AG08396 (cell line): ENCODE data around the gene MTRF1L.
"Not testable (repeated sequence)": the region's sequence is repeated elsewhere in the genome, so short reads cannot be mapped to it uniquely, and the experiment has no call there.

Experiments
- DNase-seq: peaks from one replicate; pipeline ENCODE4 v3.0.0; 2012; ENCODE audit warnings: low spot score, mixed read lengths

The MTRF1L gene

DNA sequence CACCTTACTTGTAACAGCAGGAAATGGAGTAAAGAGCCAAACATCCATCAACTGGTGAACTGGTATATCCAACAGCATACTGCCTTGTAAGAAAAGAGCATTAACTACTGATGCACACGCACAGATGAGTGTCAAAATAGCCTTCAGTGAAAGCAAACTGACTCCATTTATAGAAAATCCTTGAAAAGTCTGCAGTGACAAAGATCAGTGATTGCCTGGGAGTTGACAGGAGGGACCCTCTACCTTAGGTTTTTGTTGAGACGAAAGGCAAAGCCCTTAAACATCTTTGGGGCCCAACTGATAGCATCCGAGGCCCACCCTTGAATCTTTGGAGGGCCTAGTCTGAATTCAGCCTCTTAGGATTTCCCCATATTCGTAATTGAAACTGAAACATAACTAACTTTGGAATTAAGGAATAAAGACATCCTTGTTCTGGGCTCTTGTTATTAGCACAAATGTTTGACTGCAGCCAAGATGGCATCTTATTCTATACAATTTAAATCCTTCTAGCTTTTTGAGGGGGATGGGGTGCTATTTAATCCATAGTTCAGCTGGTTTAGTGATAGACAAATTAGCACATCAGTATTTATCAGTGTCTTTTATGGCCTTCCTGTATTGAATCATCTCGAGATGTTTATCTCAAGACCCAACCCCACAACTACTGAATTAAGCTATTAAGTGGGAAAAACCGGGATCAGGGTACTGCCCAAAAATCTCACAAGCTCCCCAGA is 32.7 kb downstream of the MTRF1L start:
- DNase-seq: no peak

DNA sequence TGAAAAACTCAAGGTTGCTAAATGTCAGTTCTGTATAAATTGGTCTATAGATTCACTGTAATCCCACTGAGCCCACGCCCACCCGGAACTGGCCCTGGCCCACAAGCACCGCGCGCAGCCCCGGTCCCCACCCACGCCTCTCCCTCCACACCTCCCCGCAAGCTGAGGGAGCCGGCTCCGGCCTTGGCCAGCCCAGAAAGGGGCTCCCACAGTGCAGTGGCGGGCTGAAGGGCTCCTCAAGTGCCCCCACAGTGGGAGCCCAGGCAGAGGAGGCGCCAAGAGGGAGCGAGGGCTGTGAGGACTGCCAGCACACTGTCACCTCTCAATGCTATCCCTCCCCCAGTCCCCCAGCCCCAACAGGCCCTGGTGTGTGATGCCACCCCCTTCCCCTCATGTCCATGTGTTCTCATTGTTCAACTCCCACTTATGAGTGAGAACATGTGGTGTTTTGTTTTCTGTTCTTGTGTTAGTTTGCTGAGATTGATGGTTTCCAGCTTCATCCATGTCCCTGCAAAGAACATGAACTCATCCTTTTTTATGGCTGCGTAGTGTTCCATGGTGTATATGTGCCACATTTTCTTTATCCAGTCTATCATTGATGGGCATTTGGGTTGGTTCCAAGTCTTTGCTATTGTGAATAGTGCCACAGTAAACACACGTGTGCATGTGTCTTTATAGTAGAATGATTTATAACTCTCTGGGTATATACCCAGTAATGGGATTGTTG is 36.2 kb downstream of the MTRF1L start:
- DNase-seq: not testable (repeated sequence)

DNA sequence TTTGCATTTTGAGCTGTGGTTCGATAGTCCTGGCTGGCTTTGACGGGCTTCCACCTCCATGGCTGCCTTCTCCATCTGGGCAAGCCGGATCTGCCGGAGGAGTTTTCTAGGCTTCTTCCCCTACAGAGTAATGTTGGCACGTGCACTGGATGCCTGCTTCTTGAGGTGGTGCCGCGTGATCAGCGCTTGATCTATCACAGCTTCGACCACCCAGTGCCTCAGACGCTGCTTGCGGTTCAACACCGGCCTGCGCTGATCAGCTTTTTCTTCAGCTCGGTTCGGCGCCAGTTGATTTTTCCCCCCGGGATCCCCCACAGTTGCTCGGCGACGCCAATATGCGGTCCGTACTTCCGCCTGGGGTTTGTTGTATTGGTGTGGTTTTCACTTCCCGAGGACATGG is 43.2 kb downstream of the MTRF1L start:
- no peak for DNase-seq

GRCh38 chr6:152957796-152958195 is 44.7 kb downstream of the MTRF1L start:
- DNase-seq: no peak

DNA sequence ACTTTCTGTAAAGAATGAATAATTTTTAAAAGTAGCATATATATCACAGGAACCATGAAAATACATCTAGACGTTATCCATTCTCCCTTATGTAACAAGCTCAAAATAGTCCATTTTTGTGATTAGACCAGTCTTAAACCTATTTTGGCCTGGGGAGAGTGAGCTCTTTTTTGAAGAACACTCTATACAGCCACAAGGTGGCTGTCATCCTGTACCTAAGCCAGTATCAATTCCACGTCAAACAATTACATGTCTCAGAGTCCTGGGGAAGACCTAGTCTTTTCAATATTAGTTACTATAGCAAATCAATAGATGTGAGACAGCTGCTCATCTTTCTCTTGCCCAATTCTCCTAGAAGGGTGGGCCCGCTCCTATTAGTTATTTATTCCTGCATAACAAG is 48.1 kb downstream of the MTRF1L start:
- DNase-seq: no peak

GRCh38 chr6:152952866-152953509 is 49.5 kb downstream of the MTRF1L start:
- DNase-seq: peak; percentile 29

GRCh38 chr6:152952045-152952444 is 50.5 kb downstream of the MTRF1L start:
- DNase-seq: peak; percentile 38

DNA sequence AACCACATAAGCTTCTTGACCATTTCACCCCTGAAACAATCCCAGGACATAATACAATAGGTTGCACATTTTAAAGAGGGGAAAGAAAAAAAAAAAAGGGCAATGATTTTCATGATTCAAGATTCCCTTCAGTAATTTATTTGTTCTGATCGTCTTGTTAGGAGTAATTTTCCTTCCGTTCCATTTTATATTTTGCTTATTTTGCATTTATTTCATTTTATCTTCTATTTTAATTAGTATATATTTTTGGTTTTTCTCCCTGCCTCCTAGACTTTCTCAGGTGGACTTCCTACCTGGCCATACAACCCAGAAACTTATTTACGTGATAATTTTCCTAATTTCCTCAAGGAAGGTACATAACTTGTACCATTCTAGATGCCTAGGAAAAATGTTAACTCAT is 52.3 kb downstream of the MTRF1L start:
- DNase-seq: no peak

- DNase-seq: peak; percentile 27
These were observed 54.2 kb downstream of the MTRF1L start for GRCh38 chr6:152948150-152948768.

DNA sequence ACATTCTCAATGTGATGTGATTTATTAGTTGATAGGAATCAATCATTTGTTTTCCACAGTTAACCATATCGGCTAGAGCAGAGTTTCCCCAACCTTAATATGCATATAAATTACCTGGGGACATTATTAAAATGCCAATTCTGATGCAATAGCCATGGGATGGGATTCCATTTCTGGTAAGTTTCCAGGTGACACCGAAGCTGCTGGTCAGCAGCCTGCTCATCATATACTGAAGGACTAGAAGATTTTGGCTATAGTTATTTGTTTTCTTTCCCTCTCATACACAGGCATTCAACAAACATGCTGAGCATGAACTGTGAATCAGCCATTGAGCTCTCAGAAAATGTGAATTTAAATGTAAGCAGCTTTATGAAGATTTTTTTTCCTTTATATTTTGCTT is 55.5 kb downstream of the MTRF1L start:
- DNase-seq: no peak

DNA sequence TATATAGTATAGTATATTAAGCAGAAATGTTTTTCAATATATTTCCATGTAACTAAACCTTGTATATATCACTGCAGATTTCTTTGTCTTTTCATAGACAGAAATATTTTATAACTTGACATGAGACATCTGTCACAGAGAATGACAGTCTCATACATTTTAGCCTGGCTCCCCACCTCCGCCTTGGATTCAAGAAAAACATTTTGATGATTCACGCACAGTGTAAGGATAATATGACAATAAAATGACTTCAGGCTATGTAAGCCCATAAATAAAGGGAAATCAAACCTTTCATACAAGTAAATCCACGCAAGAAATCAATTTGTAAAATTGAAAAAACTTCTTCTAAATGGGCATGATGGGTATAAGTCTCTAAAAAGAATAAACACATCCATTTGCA is 56.0 kb downstream of the MTRF1L start:
- no peak for DNase-seq

DNA sequence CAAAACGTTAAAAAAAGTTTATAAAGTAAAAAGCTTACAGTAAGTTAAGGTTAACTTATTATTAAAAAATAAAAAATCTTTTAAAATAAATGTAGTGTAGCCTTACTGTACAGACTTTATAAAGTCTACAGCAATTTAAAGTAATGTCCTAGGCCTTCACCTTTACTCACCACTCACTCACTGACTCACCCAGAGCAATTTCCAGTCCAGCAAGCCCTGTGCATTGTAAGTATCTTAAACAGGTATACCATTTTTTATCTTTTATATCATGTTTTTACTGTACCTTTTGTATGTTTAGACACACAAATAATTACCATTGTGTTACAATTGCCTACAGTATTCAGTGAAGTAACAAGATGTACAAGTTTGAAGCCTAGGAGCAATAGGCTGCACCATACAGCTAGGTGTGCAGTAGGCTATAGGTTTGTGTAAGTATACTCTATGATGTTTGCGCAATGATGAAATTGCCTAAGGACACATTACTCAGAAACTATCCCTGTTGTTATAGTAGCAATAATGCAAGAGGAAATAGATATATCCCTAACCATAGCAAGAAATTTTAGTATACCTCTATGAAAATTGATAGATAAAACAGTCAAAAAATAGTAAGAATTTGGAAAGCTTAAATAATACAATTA is 59.1 kb downstream of the MTRF1L start:
- DNase-seq: no peak

DNA sequence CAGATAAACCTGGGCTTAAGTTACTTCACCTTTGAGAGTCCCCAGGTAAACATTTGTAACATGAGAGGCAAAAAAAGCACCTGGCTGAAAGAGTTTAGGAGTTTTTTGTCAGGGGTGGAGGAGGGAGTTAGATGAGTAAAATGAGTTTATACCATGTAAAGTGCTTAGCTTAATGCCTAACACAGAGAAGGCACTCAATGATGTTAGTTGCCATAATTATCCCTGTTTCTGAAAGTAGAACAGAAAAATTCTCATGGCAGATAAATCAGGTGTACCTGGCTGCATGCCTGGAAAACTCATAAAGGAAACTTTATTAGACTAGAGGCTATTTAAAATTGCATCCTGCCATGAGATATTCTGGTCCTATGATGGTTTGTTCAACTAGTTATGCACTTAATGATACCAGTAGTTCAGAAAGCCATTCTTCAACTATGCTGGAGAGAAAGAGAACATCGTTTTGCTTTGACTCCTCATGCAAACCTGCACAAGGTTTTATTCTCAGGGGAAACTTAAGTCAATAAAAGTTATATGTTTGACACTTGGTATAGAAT is 60.1 kb downstream of the MTRF1L start:
- no peak for DNase-seq

- DNase-seq: no peak
These were observed 60.8 kb downstream of the MTRF1L start for GRCh38 chr6:152941746-152942145.
